Activated B cell treated with CpG ODN at 0.5 μM for 24 hours (primary cell): Measurements from ENCODE around the gene TFAP2A. TPM values are rescaled to one million over a fixed set of nuclear protein-coding genes. Genes with fewer than 3 reads are reported as not detected.

ENCODE experiments used
- ATAC-seq: fragments of 200-7000 bp; cut with Tn5 transposase; one replicate; pipeline ENCODE4 v1.10.0; 2021; ENCODE audit warnings: low read depth, mild to moderate bottlenecking, moderate library complexity
- CTCF ChIA-PET: fragments of 350-600 bp; sonication (Branson Sonifier 250); formaldehyde crosslinking; loops from one replicate; lab custom pipeline; 2021; ENCODE audit warnings: antibody characterized with exemption; lab: Charles Lee
- POLR2A ChIA-PET: fragments of 350-600 bp; sonication (Branson Sonifier 250); formaldehyde crosslinking; loops from one replicate; lab custom pipeline; 2021; ENCODE audit warnings: antibody characterized with exemption; lab: Charles Lee
- DNase-seq: peaks from one replicate; pipeline ENCODE4 v3.0.0; 2022
- H3K27ac Mint-ChIP-seq: one replicate; pipeline ENCODE4 v1.8.0; 2020; ENCODE audit warnings: mixed read lengths
- H3K27me3 Mint-ChIP-seq: one replicate; pipeline ENCODE4 v1.8.0; 2021; ENCODE audit warnings: mixed read lengths
- H3K36me3 Mint-ChIP-seq: one replicate; pipeline ENCODE4 v1.8.0; 2021; ENCODE audit warnings: low read depth, mixed read lengths
- H3K4me1 Mint-ChIP-seq: one replicate; pipeline ENCODE4 v1.8.0; 2021; ENCODE audit warnings: mixed read lengths
- H3K4me3 Mint-ChIP-seq: one replicate; pipeline ENCODE4 v1.8.0; 2020; ENCODE audit warnings: mild to moderate bottlenecking, mixed read lengths
- H3K9me3 Mint-ChIP-seq: one replicate; pipeline ENCODE4 v1.8.0; 2020; ENCODE audit warnings: mixed read lengths
- intact Hi-C: fragments of 100-400 bp; cut with micrococcal nuclease; formaldehyde crosslinking; loops from one replicate; pipeline ENCODE4 v1.15.1; 2024
- total RNA-seq: library from RNA; stranded (reverse); gene quantifications from 2 replicates; pipeline ENCODE4 v1.2.3, GENCODE V29; 2022
- TF ChIP-seq, protein P1 (sequence below): fragments of 200-600 bp; IDR thresholded peaks from one replicate; pipeline ENCODE4 v1.8.0; 2022; ENCODE audit warnings: antibody characterized with exemption, mild to moderate bottlenecking

The TFAP2A gene
- total RNA-seq, 1 donor from 2014 or later = not detected

DNA sequence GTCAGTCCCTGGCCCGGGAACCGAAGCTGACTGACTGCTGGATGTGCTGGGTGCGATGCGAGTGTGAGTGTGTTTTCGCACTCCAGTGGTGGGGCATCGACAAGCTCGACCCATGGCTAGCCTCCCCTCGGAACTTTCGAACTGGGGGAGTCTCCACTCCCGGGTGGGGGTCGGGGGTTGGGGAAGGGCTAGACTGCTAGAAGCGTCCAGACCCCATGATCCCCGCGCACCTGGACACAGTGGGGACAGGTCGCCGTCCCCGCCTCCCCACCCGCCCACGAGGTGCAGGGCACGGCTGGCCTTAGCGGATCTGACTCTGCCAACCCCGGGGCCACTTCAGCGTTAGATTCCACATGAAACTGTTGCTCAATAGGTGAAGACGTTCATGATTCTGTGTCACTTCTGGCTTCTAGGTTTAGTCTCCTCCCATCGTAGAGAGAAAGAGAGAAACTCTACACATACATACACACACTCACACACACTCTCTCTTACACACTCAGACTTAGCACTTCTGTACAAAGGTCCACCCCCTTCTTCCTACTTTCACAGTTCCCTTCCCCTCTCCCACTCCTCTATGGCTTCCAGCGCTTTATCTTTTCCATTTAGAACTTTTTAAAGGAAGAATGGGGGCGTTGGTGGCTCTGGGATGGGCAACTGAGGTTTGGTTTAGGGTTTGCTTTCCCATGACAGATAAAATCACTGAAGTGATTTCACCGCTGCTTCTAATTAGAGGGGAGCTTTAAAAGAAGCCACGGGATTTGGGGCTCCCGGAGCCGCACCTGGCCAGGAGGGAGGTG, 5.1 kb upstream of the TFAP2A start:
- peaks cover 71% of the 10 kb centered on the region for H3K27me3 Mint-ChIP-seq
- ChIA-PET POLR2A (no interaction called here), CTCF (no interaction called here)
- H3K27ac Mint-ChIP-seq = no peak overlapping the region
- H3K36me3 Mint-ChIP-seq = peaks cover 9% of the 10 kb centered on the region
- TF ChIP-seq, protein P1, sequence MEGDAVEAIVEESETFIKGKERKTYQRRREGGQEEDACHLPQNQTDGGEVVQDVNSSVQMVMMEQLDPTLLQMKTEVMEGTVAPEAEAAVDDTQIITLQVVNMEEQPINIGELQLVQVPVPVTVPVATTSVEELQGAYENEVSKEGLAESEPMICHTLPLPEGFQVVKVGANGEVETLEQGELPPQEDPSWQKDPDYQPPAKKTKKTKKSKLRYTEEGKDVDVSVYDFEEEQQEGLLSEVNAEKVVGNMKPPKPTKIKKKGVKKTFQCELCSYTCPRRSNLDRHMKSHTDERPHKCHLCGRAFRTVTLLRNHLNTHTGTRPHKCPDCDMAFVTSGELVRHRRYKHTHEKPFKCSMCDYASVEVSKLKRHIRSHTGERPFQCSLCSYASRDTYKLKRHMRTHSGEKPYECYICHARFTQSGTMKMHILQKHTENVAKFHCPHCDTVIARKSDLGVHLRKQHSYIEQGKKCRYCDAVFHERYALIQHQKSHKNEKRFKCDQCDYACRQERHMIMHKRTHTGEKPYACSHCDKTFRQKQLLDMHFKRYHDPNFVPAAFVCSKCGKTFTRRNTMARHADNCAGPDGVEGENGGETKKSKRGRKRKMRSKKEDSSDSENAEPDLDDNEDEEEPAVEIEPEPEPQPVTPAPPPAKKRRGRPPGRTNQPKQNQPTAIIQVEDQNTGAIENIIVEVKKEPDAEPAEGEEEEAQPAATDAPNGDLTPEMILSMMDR = no peak
- H3K9me3 Mint-ChIP-seq = peaks cover 16% of the 10 kb centered on the region
- intact Hi-C loops = no loop called here
- DNase-seq = no peak
- peaks cover 13% of the 10 kb centered on the region for H3K4me1 Mint-ChIP-seq
- no peak for ATAC-seq
- H3K4me3 Mint-ChIP-seq = no peak overlapping the region

- peaks cover 13% of the 10 kb centered on the region for H3K4me1 Mint-ChIP-seq
- intact Hi-C loops = no loop called here
- peaks cover 9% of the 10 kb centered on the region for H3K36me3 Mint-ChIP-seq
- ATAC-seq = no peak
- DNase-seq = no peak
- peaks cover 67% of the 10 kb centered on the region for H3K27me3 Mint-ChIP-seq
- ChIA-PET CTCF (no interaction called here), POLR2A (interaction anchor here (0.9 kb wide), 1 partner anchor 15 kb away, joined by 3 read pairs; no protein-coding TSS in a partner anchor)
- H3K9me3 Mint-ChIP-seq = peaks cover 16% of the 10 kb centered on the region
- no peak overlapping the region for H3K27ac Mint-ChIP-seq
- TF ChIP-seq, protein P1 = no peak
- no peak overlapping the region for H3K4me3 Mint-ChIP-seq
Measured at GRCh38 chr6:10418862-10419748, 4.2 kb upstream of the TFAP2A start.

- peaks cover 12% of the 10 kb centered on the region for H3K4me1 Mint-ChIP-seq
- peaks cover 9% of the 10 kb centered on the region for H3K36me3 Mint-ChIP-seq
- ChIA-PET POLR2A (interaction anchor here (0.9 kb wide), 1 partner anchor 14 kb away, joined by 3 read pairs; no protein-coding TSS in a partner anchor), CTCF (no interaction called here)
- H3K27ac Mint-ChIP-seq = no peak overlapping the region
- TF ChIP-seq, protein P1 = no peak
- peaks cover 16% of the 10 kb centered on the region for H3K9me3 Mint-ChIP-seq
- no peak for ATAC-seq
- no peak for DNase-seq
- H3K4me3 Mint-ChIP-seq = no peak overlapping the region
- intact Hi-C loops = no loop called here
- H3K27me3 Mint-ChIP-seq = peaks cover 64% of the 10 kb centered on the region
Measured at GRCh38 chr6:10418361-10418861, 3.5 kb upstream of the TFAP2A start.

GRCh38 chr6:10417681-10418104, 2.8 kb upstream of the TFAP2A start:
- Mint-ChIP-seq H3K36me3 (peaks cover 9% of the 10 kb centered on the region), H3K27ac (no peak overlapping the region), H3K9me3 (peaks cover 13% of the 10 kb centered on the region), H3K27me3 (peaks cover 64% of the 10 kb centered on the region), H3K4me1 (peaks cover 12% of the 10 kb centered on the region), H3K4me3 (no peak overlapping the region)
- TF ChIP-seq, protein P1 = no peak
- DNase-seq = no peak
- intact Hi-C loops = no loop called here
- ChIA-PET POLR2A (interaction anchor here (0.9 kb wide), 1 partner anchor 13 kb away, joined by 3 read pairs; no protein-coding TSS in a partner anchor), CTCF (no interaction called here)
- no peak for ATAC-seq
